HepG2 (cell line): ENCODE measurements around the gene PREX1. TPM values are rescaled to one million over a fixed set of nuclear protein-coding genes. Genes with fewer than 3 reads are reported as not detected.

Experiments used
- NR2F1 ChIP-seq, 2 experiments: fragments of 450-650 bp in 1 of 2; formaldehyde crosslinking in 1 of 2; IDR thresholded peaks; 2 replicates each; pipeline versions ENCODE4 v1.5.0 to v1.6.1; 2016 to 2020; ENCODE audit warnings: mild to moderate bottlenecking in 1 of 2, missing compliant biosample characterization in 1 of 2, missing genetic modification reagents in 1 of 2, moderate library complexity in 1 of 2
- NRL ChIP-seq: sonication (generic); formaldehyde crosslinking; IDR thresholded peaks from 2 replicates; pipeline ENCODE4 v1.5.0; 2020; ENCODE audit warnings: missing genetic modification reagents, mild to moderate bottlenecking, moderate library complexity, borderline replicate concordance
- PCBP1 ChIP-seq: fragments of 200-400 bp; formaldehyde crosslinking; IDR thresholded peaks from 2 replicates; pipeline ENCODE4 v1.6.1; 2017; ENCODE audit warnings: mild to moderate bottlenecking, low read depth, low read length, borderline replicate concordance
- SAP130 ChIP-seq: IDR thresholded peaks from 2 replicates; pipeline ENCODE4 v1.6.1; 2016; ENCODE audit warnings: low read depth
- TEAD2 ChIP-seq: sonication (generic); formaldehyde crosslinking; IDR thresholded peaks from 2 replicates; pipeline ENCODE4 v1.9.0; 2021; ENCODE audit warnings: missing genetic modification reagents
- ZFP90 ChIP-seq: sonication (generic); formaldehyde crosslinking; IDR thresholded peaks from 2 replicates; pipeline ENCODE4 v1.8.0; 2022; ENCODE audit warnings: missing genetic modification reagents, mild to moderate bottlenecking, inconsistent platforms, borderline replicate concordance
- ZNF232 ChIP-seq: sonication (generic); formaldehyde crosslinking; IDR thresholded peaks from 2 replicates; pipeline ENCODE4 v1.4.0; 2020; ENCODE audit warnings: missing genetic modification reagents, borderline replicate concordance
- ZNF441 ChIP-seq: sonication (generic); formaldehyde crosslinking; IDR thresholded peaks from 2 replicates; pipeline ENCODE4 v1.7.0; 2021; ENCODE audit warnings: missing genetic modification reagents, borderline replicate concordance
- ZNF503 ChIP-seq: sonication (generic); formaldehyde crosslinking; IDR thresholded peaks from 2 replicates; pipeline ENCODE4 v1.4.0; 2020; ENCODE audit warnings: missing genetic modification reagents
- ZNF646 ChIP-seq: sonication (generic); formaldehyde crosslinking; IDR thresholded peaks from 2 replicates; pipeline ENCODE4 v1.9.0; 2021; ENCODE audit warnings: mild to moderate bottlenecking, missing genetic modification reagents
- ZNF746 ChIP-seq: sonication (generic); formaldehyde crosslinking; IDR thresholded peaks from 2 replicates; pipeline ENCODE4 v1.8.0; 2022; ENCODE audit warnings: mild to moderate bottlenecking, missing genetic modification reagents
- polyA plus RNA-seq, 8 experiments: library from polyadenylated mRNA; depleted of rRNA in 3 of 8; stranded (reverse) in 7 of 8; unstranded in 1 of 8; fragments of >200 nt; fragmentation: Illumina TruSeq in 4 of 8; extraction: Trizol in 4 of 8; gene quantifications; 2 replicates each; pipeline versions ENCODE4 v1.2.1 to v1.2.3, GENCODE V29; 2011 to 2016; ENCODE audit warnings: low read depth in 4 of 8, missing spikeins in 1 of 8, mixed read lengths in 1 of 8; ENCODE audit not compliant: insufficient read depth in 1 of 8
- total RNA-seq, 5 experiments: library from RNA; depleted of rRNA; stranded (reverse); fragments of >200 nt; fragmentation: Illumina TruSeq; extraction: Trizol; gene quantifications; 2 replicates each; pipeline ENCODE4 v1.2.3, GENCODE V29; 2016; ENCODE audit warnings: low read depth in 1 of 5

The PREX1 gene
- total and polyA plus RNA-seq, 2 of the 13 experiments (the other 11 are each of a cell fraction or from before 2014, with no cell fraction given): 0.02 to 0.04 TPM

GRCh38 chr20:48740712-48741111, 87.1 kb downstream of the PREX1 start (continued):
- TF ChIP-seq ZNF232 (CRISPR knock-in tag) (no peak), ZNF646 (no peak), ZNF441 (CRISPR knock-in tag) (no peak), PCBP1 (no peak), ZFP90 (CRISPR knock-in tag) (no peak), TEAD2 (CRISPR knock-in tag) (no peak), ZNF746 (CRISPR knock-in tag) (no peak), ZNF503 (no peak), NR2F1 (CRISPR knock-in tag; IDR thresholded peaks at IDR 0.05) (no peak), NRL (CRISPR knock-in tag) (no peak), SAP130 (no peak)
